CD14-positive monocyte (primary cell): ENCODE results near the gene GAB4. TPM values are rescaled to one million over a fixed set of nuclear protein-coding genes. Genes with fewer than 3 reads are reported as not detected.

ENCODE experiments used
- DNase-seq, 3 donors: peaks; one replicate each; pipeline ENCODE4 v3.0.0-alpha.2; 2011 to 2022
- H2AFZ ChIP-seq: 2 replicates; pipeline ENCODE4 v1.6.0; 2012; ENCODE audit warnings: mild to moderate bottlenecking, low read depth, low read length, inconsistent platforms; ENCODE audit not compliant: insufficient read depth, poor library complexity, severe bottlenecking
- H3K27ac ChIP-seq, 2 donors: 1 replicate in 1 of 2; 2 replicates in 1 of 2; pipeline ENCODE4 v1.5.1; 2012 to 2013; ENCODE audit warnings: low read length in 2 of 2, control low read depth in 1 of 2, inconsistent platforms in 1 of 2, low read depth in 1 of 2, mild to moderate bottlenecking in 1 of 2
- H3K27me3 ChIP-seq, 2 donors: one replicate each; pipeline versions ENCODE4 v1.6.0 to v1.6.1; 2011 to 2013; ENCODE audit warnings: low read length in 2 of 2; ENCODE audit not compliant: control insufficient read depth in 2 of 2, insufficient read depth in 2 of 2
- H3K36me3 ChIP-seq, 2 donors: replicated peaks in 1 of 2; 1 replicate in 1 of 2; 2 replicates in 1 of 2; pipeline versions ENCODE4 v1.5.1 to v1.6.1; 2012 to 2013; ENCODE audit warnings: low read length in 2 of 2, control low read depth in 1 of 2, inconsistent platforms in 1 of 2, mild to moderate bottlenecking in 1 of 2; ENCODE audit not compliant: insufficient read depth in 2 of 2, control insufficient read depth in 1 of 2
- H3K4me1 ChIP-seq, 2 donors: 1 replicate in 1 of 2; 2 replicates in 1 of 2; pipeline versions ENCODE4 v1.5.1 to v1.6.1; 2012 to 2013; ENCODE audit warnings: low read length in 2 of 2, control low read depth in 1 of 2, inconsistent platforms in 1 of 2, mild to moderate bottlenecking in 1 of 2, moderate library complexity in 1 of 2; ENCODE audit not compliant: insufficient read depth in 2 of 2, control insufficient read depth in 1 of 2
- H3K4me2 ChIP-seq: replicated peaks from 2 replicates; pipeline ENCODE3; 2012; ENCODE audit warnings: low read length, moderate library complexity, mild to moderate bottlenecking; ENCODE audit not compliant: poor library complexity, severe bottlenecking; ENCODE audit errors: extremely low read depth
- H3K4me3 ChIP-seq, 3 experiments: fragments of 200-600 bp in 1 of 3; sonication (generic) in 1 of 3; replicated peaks in 1 of 3; 1 replicate in 2 of 3; 2 replicates in 1 of 3; pipeline ENCODE4 v1.5.1; 2011 to 2013; ENCODE audit warnings: low read length in 3 of 3, mild to moderate bottlenecking in 3 of 3, control low read depth in 2 of 3, low read depth in 2 of 3, inconsistent platforms in 1 of 3, moderate library complexity in 1 of 3
- H3K79me2 ChIP-seq: 2 replicates; pipeline ENCODE4 v1.6.0; 2012; ENCODE audit warnings: mild to moderate bottlenecking, control low read depth, inconsistent platforms, low read length, moderate library complexity; ENCODE audit not compliant: insufficient read depth
- H3K9ac ChIP-seq: 2 replicates; pipeline ENCODE4 v1.6.0; 2017; ENCODE audit warnings: low read length, mild to moderate bottlenecking; ENCODE audit not compliant: insufficient read depth, poor library complexity, severe bottlenecking
- H3K9me3 ChIP-seq, 2 donors: replicated peaks in 1 of 2; 1 replicate in 1 of 2; 2 replicates in 1 of 2; pipeline versions ENCODE4 v1.5.1 to v1.6.1; 2012 to 2013; ENCODE audit warnings: low read length in 2 of 2, control low read depth in 1 of 2; ENCODE audit not compliant: control insufficient read depth in 1 of 2, insufficient read depth in 1 of 2
- H4K20me1 ChIP-seq: 2 replicates; pipeline ENCODE4 v1.6.0; 2012; ENCODE audit warnings: mild to moderate bottlenecking, low read length, control low read depth, moderate library complexity; ENCODE audit not compliant: insufficient read depth
- H3K27ac Mint-ChIP-seq, 7 donors: one replicate each; pipeline ENCODE4 v1.8.0; 2020; ENCODE audit warnings: mild to moderate bottlenecking in 7 of 7, mixed read lengths in 7 of 7, moderate library complexity in 6 of 7, inconsistent platforms in 2 of 7
- H3K27me3 Mint-ChIP-seq, 3 donors: one replicate each; pipeline ENCODE4 v1.8.0; 2021 to 2022; ENCODE audit warnings: low read depth in 3 of 3, mild to moderate bottlenecking in 3 of 3, mixed read lengths in 3 of 3, moderate library complexity in 3 of 3, inconsistent platforms in 1 of 3
- H3K36me3 Mint-ChIP-seq, 2 donors: one replicate each; pipeline ENCODE4 v1.8.0; 2020; ENCODE audit warnings: mixed read lengths in 2 of 2, inconsistent platforms in 1 of 2, mild to moderate bottlenecking in 1 of 2
- H3K4me1 Mint-ChIP-seq: one replicate; pipeline ENCODE4 v1.8.0; 2020; ENCODE audit warnings: mild to moderate bottlenecking, mixed read lengths
- H3K4me3 Mint-ChIP-seq, 2 donors: one replicate each; pipeline ENCODE4 v1.8.0; 2020; ENCODE audit warnings: mild to moderate bottlenecking in 2 of 2, mixed read lengths in 2 of 2, moderate library complexity in 1 of 2
- H3K9me3 Mint-ChIP-seq, 7 donors: one replicate each; pipeline ENCODE4 v1.8.0; 2020 to 2022; ENCODE audit warnings: mixed read lengths in 7 of 7, mild to moderate bottlenecking in 6 of 7, moderate library complexity in 6 of 7, inconsistent platforms in 2 of 7
- CTCF ChIP-seq: fragments of 200-600 bp; IDR thresholded peaks from one replicate; pipeline ENCODE4 v1.8.0; 2022; ENCODE audit warnings: antibody characterized with exemption, mild to moderate bottlenecking
- WGBS: methylation state at CpG from one replicate; pipeline ENCODE4 v1.1.5; 2013; ENCODE audit warnings: missing lambda C conversion rate; ENCODE audit not compliant: insufficient coverage; 5-methylcytosine and 5-hydroxymethylcytosine counted together
- intact Hi-C, 2 donors: fragments of 100-400 bp; cut with micrococcal nuclease; formaldehyde crosslinking; loops; one replicate each; pipeline versions ENCODE4 v1.15.0 to v1.15.1; 2023
- polyA plus RNA-seq, 3 donors: library from polyadenylated mRNA; depleted of rRNA in 1 of 3; unstranded in 2 of 3; stranded (reverse) in 1 of 3; fragments of 300-500 nt in 2 of 3; fragments of >200 nt in 1 of 3; fragmentation: Illumina TruSeq in 2 of 3; gene quantifications; 1 replicate in 2 of 3; 2 replicates in 1 of 3; pipeline ENCODE4 v1.2.3, GENCODE V29; 2012 to 2021

The GAB4 gene
- polyA plus RNA-seq, 3 donors = not detected

- WGBS = 95% methylated on average over 6 of the region's 6 CpGs
- Histone ChIP-seq H3K9me3 (no peaks in the 10 kb centered on the region), H2AFZ (no peak overlapping the region), H3K4me1 (no peaks in the 10 kb centered on the region), H3K4me3 (no peak overlapping the region), H3K4me2 (no peak overlapping the region), H3K27ac (no peak overlapping the region), H3K9ac (no peak overlapping the region), H3K79me2 (no peaks in the 10 kb centered on the region), H3K36me3 (no peaks in the 10 kb centered on the region), H4K20me1 (no peaks in the 10 kb centered on the region), H3K27me3 (no peaks in the 10 kb centered on the region)
- Mint-ChIP-seq H3K4me1 (peaks cover 9% of the 10 kb centered on the region), H3K27ac (no peak overlapping the region), H3K9me3 (peaks cover 0 to 7% (median 2%) of the 10 kb centered on the region in 7 donors), H3K27me3 (peaks cover under 1 to 4% (median 2%) of the 10 kb centered on the region in 3 donors), H3K4me3 (no peak overlapping the region), H3K36me3 (no peaks in the 10 kb centered on the region)
- intact Hi-C loops = no loop called here
- TF ChIP-seq CTCF = no peak
- DNase-seq = no peak
These were observed 18.1 kb downstream of the GAB4 start for GRCh38 chr22:16989915-16990314.

- DNase-seq = no peak
- no peak for TF ChIP-seq CTCF
- Histone ChIP-seq H2AFZ (no peak overlapping the region), H3K27me3 (no peaks in the 10 kb centered on the region), H3K4me2 (no peak overlapping the region), H3K4me1 (no peaks in the 10 kb centered on the region), H3K9me3 (peaks cover under 1 to 6% of the 10 kb centered on the region in 2 donors), H3K4me3 (no peak overlapping the region), H3K27ac (no peak overlapping the region), H3K36me3 (no peaks in the 10 kb centered on the region), H4K20me1 (no peaks in the 10 kb centered on the region), H3K9ac (no peak overlapping the region), H3K79me2 (no peaks in the 10 kb centered on the region)
- Mint-ChIP-seq H3K27ac (no peak overlapping the region), H3K27me3 (peaks cover 2 to 4% (median 2%) of the 10 kb centered on the region in 3 donors), H3K4me1 (no peaks in the 10 kb centered on the region), H3K36me3 (no peaks in the 10 kb centered on the region), H3K9me3 (peaks cover 3 to 17% (median 9%) of the 10 kb centered on the region in 7 donors), H3K4me3 (no peak overlapping the region)
- 90% methylated on average over 4 of the region's 6 CpGs for WGBS
- intact Hi-C loops = no loop called here
These were observed 19.8 kb downstream of the GAB4 start for GRCh38 chr22:16988257-16988656.
